Peyer's patch (tissue), 4 donors: ENCODE data around the gene TMEM198. TPM values are rescaled to one million over a fixed set of nuclear protein-coding genes. Genes with fewer than 3 reads are reported as not detected.
A peak's percentile ranks its signal among the peaks of the same experiment; 100 is the strongest.

Experiments
- DNase-seq, 3 donors: peaks; one replicate each; pipeline ENCODE4 v3.0.0-alpha.2; 2017 to 2019
- H3K27ac ChIP-seq, 4 donors: fragments of 200-600 bp; sonication (generic); one replicate each; pipeline ENCODE4 v1.5.1; 2016 to 2019
- H3K27me3 ChIP-seq, 2 donors: fragments of 200-600 bp; sonication (generic); one replicate each; pipeline ENCODE4 v1.5.1; 2019
- H3K36me3 ChIP-seq, 3 donors: fragments of 200-600 bp; sonication (generic); one replicate each; pipeline ENCODE4 v1.5.1; 2016 to 2019
- H3K4me1 ChIP-seq, 4 donors: fragments of 200-600 bp; sonication (generic); one replicate each; pipeline ENCODE4 v1.5.1; 2016 to 2019
- H3K4me3 ChIP-seq, 4 donors: fragments of 200-600 bp; sonication (generic); 1 replicate in 3 of 4; 2 replicates in 1 of 4; pipeline ENCODE4 v1.5.1; 2016 to 2019; ENCODE audit warnings: mild to moderate bottlenecking in 1 of 4
- H3K9me3 ChIP-seq, 4 donors: fragments of 200-600 bp; sonication (generic); one replicate each; pipeline ENCODE4 v1.5.1; 2016 to 2019; ENCODE audit warnings: mild to moderate bottlenecking in 1 of 4
- POLR2A ChIP-seq, 2 donors: fragments of 450-650 bp; IDR thresholded peaks; one replicate each; pipeline ENCODE4 v1.5.1; 2017; ENCODE audit warnings: antibody characterized with exemption in 2 of 2, mild to moderate bottlenecking in 2 of 2, moderate library complexity in 2 of 2
- total RNA-seq, 4 donors: library from RNA; depleted of rRNA; stranded (reverse); fragments of >200 nt; gene quantifications; one replicate each; pipeline ENCODE4 v1.1.0, GENCODE V29; 2016
- TF ChIP-seq, protein P1 (sequence below), 6 experiments: fragments of 450-650 bp in 4 of 6; fragments of 200-600 bp in 2 of 6; sonication (generic) in 1 of 6; IDR thresholded peaks; one replicate each; pipeline ENCODE4 v1.5.1; 2017 to 2019; ENCODE audit warnings: antibody characterized with exemption in 6 of 6, mild to moderate bottlenecking in 3 of 6, moderate library complexity in 1 of 6

The TMEM198 gene
- total RNA-seq, 4 donors from 2014 or later, result 6.6 to 25.5 (median 13.9) TPM

GRCh38 chr2:219507581-219508443 is 36.0 kb upstream of the TMEM198 start:
- no peak for TF ChIP-seq POLR2A (IDR thresholded peaks at IDR 0.05)
- TF ChIP-seq, protein P1, sequence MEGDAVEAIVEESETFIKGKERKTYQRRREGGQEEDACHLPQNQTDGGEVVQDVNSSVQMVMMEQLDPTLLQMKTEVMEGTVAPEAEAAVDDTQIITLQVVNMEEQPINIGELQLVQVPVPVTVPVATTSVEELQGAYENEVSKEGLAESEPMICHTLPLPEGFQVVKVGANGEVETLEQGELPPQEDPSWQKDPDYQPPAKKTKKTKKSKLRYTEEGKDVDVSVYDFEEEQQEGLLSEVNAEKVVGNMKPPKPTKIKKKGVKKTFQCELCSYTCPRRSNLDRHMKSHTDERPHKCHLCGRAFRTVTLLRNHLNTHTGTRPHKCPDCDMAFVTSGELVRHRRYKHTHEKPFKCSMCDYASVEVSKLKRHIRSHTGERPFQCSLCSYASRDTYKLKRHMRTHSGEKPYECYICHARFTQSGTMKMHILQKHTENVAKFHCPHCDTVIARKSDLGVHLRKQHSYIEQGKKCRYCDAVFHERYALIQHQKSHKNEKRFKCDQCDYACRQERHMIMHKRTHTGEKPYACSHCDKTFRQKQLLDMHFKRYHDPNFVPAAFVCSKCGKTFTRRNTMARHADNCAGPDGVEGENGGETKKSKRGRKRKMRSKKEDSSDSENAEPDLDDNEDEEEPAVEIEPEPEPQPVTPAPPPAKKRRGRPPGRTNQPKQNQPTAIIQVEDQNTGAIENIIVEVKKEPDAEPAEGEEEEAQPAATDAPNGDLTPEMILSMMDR (IDR thresholded peaks at IDR 0.05), result no peak
- DNase-seq, result no peak
- peaks cover 0 to 8% of the 10 kb centered on the region in 2 donors for H3K27me3 ChIP-seq
- H3K27ac ChIP-seq, result no peak overlapping the region
- no peak overlapping the region for H3K4me3 ChIP-seq
- H3K9me3 ChIP-seq, result no peaks in the 10 kb centered on the region
- H3K36me3 ChIP-seq, result peaks cover 0 to 40% (median 0%) of the 10 kb centered on the region in 3 donors
- peaks cover 0 to 13% (median 0%) of the 10 kb centered on the region in 4 donors for H3K4me1 ChIP-seq

GRCh38 chr2:219508444-219508734 is 35.4 kb upstream of the TMEM198 start:
- no peaks in the 10 kb centered on the region for H3K9me3 ChIP-seq
- H3K27me3 ChIP-seq, result peaks cover 0 to 14% of the 10 kb centered on the region in 2 donors
- H3K4me3 ChIP-seq, result no peak overlapping the region
- H3K27ac ChIP-seq, result no peak overlapping the region
- peaks cover 0 to 40% (median 0%) of the 10 kb centered on the region in 3 donors for H3K36me3 ChIP-seq
- TF ChIP-seq POLR2A (IDR thresholded peaks at IDR 0.05), result no peak
- TF ChIP-seq, protein P1 (IDR thresholded peaks at IDR 0.05), result no peak
- no peak for DNase-seq
- H3K4me1 ChIP-seq, result peaks cover 0 to 13% (median 0%) of the 10 kb centered on the region in 4 donors

GRCh38 chr2:219508971-219509779 is 34.7 kb upstream of the TMEM198 start:
- Histone ChIP-seq H3K27me3 (peaks cover 0 to 14% of the 10 kb centered on the region in 2 donors), H3K27ac (no peak overlapping the region), H3K36me3 (peaks cover 0 to 32% (median 0%) of the 10 kb centered on the region in 3 donors), H3K4me3 (peak overlapping the region in 1 of 4 donors; percentile 23), H3K9me3 (no peaks in the 10 kb centered on the region), H3K4me1 (peaks cover 0 to 13% (median 0%) of the 10 kb centered on the region in 4 donors)
- TF ChIP-seq, protein P1 (IDR thresholded peaks at IDR 0.05), result no peak
- TF ChIP-seq POLR2A (IDR thresholded peaks at IDR 0.05), result no peak
- no peak for DNase-seq

DNA sequence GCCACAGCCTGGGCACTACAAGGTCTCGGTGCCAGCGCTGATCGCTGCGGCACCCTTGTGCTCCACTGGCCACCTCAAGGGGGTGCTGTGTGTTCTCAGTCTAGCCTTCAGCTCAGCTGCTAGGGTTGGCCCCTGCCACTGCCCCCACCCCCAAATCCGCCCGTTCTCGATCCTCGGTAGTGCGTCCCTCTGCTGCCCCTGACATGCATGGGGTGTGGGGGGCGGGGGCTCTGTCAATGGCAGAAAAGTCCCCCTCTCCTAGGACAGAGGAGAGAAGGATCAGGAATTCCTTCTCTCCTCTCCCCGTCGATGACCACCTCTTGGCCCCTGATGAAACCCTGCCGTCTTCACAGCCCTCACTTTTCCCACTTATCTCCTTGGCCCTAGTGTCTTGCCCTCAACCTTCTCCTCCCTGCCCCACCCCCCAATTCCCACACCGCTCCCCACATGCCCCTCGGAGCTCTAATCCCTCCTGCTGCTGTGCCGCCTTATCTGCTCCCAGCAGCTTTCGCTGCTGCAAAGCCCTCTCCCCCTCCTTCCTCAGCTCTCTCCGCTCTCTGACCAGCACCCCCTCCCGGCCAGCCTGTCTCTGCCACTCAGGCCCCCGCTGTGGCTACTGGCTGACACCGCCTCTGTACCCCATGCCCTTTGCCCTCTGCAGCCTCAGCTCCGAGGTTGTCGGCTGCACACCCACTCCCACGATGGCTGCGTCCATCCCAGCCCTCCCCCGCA is 33.9 kb upstream of the TMEM198 start:
- Histone ChIP-seq H3K36me3 (peaks cover 0 to 24% (median 0%) of the 10 kb centered on the region in 3 donors), H3K4me1 (peaks cover 0 to 13% (median 0%) of the 10 kb centered on the region in 4 donors), H3K9me3 (no peaks in the 10 kb centered on the region), H3K27ac (no peak overlapping the region), H3K27me3 (peaks cover 0 to 14% of the 10 kb centered on the region in 2 donors), H3K4me3 (peak overlapping the region in 3 of 4 donors; percentile 23 to 33 (median 26))
- DNase-seq, result peak; percentile 37 to 72 (median 67)
- TF ChIP-seq POLR2A (IDR thresholded peaks at IDR 0.05), result no peak
- TF ChIP-seq, protein P1 (IDR thresholded peaks at IDR 0.05), result peak; percentile 15 to 60 (median 55)

DNA sequence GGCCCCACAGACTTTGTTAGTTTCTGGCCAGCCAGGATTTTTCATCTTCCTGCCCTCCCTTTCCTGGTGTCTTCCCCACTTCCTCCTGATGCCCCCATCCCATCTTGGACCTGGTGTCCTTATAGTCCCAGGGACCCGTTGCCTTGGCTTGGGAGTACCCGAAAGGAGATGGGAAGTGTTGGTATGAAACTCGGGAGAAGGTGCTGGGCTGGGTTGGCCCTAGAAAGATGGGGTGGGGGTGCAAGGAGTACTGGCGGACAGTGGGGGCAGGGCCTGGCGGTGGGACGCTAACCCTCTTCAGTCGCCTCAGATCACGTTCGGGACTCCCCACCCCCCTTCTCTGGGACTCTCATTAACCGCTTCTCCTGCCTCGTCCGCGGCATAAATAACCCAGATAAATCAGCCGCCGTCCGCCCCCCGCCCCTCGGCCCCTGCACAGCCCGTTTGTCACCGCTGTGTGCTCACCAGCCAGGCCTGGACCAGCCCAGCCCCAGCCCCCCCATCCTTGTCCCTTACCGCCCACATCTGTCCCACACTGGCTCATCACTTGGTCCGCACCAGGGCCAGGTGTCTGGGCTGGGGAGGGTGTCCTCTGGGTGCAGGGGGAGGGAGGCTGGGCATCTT is 33.2 kb upstream of the TMEM198 start:
- no peak for DNase-seq
- Histone ChIP-seq H3K4me3 (no peak overlapping the region), H3K27me3 (peaks cover 0 to 14% of the 10 kb centered on the region in 2 donors)

More for the DNA sequence above, 33.2 kb upstream of the TMEM198 start:
- no peak overlapping the region for H3K27ac ChIP-seq
- TF ChIP-seq, protein P1 (IDR thresholded peaks at IDR 0.05), result no peak
- no peak for TF ChIP-seq POLR2A (IDR thresholded peaks at IDR 0.05)
- H3K36me3 ChIP-seq, result peaks cover 0 to 18% (median 0%) of the 10 kb centered on the region in 3 donors
- H3K4me1 ChIP-seq, result peaks cover 0 to 13% (median 0%) of the 10 kb centered on the region in 4 donors
- H3K9me3 ChIP-seq, result no peaks in the 10 kb centered on the region
